Measurements from ENCODE around the gene LY9. TPM values are rescaled to one million over a fixed set of nuclear protein-coding genes. Genes with fewer than 3 reads are reported as not detected.

Gene LY9
- total and polyA plus RNA-seq, 3 donors from 2014 or later: 0.68 to 0.71 TPM; not detected in 1

DNA sequence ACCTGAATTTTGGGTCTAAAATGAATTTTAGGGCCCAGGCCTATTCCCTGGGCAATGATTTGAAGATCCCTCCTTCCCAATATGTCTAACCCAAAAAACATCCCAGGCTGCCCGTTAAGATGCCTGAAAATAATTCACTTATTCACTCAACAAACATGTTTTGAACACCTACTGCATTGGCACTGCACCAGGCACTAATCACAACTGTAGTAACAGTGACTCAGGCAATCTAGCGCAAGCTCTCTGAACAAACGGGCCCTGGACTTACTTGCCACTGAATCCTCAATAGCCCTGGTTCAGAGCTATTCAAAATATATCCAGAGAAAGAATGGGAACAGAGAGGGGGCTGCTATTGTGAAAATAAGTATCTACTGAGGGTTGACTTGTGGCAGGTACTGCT is 62.5 kb downstream of the LY9 start:
- 84 to 89% methylated on average over 3 of the region's 3 CpGs for WGBS, 2 donors
- H3K27ac ChIP-seq: no peak overlapping the region

DNA sequence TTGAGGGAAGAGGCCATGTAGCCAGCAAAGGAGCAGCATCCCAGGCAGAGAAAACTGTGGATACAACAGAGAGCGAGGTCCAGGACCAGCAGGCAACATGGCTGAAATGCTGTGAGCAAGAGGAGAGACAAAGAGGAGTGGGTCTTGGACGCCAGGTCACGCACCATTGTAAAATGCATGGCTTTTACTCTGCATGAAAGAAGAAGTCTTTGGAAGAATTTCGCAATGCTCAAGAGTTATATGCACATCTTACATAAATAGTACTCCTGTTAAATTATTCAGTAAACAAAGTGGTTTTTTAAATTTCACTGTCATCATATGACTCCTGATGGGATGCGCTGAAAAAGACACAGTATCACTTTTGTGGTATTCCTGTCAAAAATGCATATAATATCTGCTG is 63.2 kb downstream of the LY9 start:
- intact Hi-C loops (cut with DNase I; ENCODE audit: low total_unique reads): no loop called here
- no peaks in the 10 kb centered on the region for H3K9me3 ChIP-seq
- no peak for TF ChIP-seq POLR2A (IDR thresholded peaks at IDR 0.05)
- TF ChIP-seq, protein P1, sequence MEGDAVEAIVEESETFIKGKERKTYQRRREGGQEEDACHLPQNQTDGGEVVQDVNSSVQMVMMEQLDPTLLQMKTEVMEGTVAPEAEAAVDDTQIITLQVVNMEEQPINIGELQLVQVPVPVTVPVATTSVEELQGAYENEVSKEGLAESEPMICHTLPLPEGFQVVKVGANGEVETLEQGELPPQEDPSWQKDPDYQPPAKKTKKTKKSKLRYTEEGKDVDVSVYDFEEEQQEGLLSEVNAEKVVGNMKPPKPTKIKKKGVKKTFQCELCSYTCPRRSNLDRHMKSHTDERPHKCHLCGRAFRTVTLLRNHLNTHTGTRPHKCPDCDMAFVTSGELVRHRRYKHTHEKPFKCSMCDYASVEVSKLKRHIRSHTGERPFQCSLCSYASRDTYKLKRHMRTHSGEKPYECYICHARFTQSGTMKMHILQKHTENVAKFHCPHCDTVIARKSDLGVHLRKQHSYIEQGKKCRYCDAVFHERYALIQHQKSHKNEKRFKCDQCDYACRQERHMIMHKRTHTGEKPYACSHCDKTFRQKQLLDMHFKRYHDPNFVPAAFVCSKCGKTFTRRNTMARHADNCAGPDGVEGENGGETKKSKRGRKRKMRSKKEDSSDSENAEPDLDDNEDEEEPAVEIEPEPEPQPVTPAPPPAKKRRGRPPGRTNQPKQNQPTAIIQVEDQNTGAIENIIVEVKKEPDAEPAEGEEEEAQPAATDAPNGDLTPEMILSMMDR (IDR thresholded peaks at IDR 0.05): no peak
- no peak overlapping the region for H3K4me3 ChIP-seq
- no peaks in the 10 kb centered on the region for H3K36me3 ChIP-seq (ENCODE audit: low read depth, missing control alignments)
- H3K4me1 ChIP-seq: peaks cover 6% of the 10 kb centered on the region
- WGBS, 2 donors: 88 to 92% methylated on average over 5 of the region's 5 CpGs
- no peaks in the 10 kb centered on the region for H3K27me3 ChIP-seq
- H3K27ac ChIP-seq: no peak overlapping the region
- DNase-seq: no peak

More for the DNA sequence above, 62.5 kb downstream of the LY9 start:
- TF ChIP-seq POLR2A (IDR thresholded peaks at IDR 0.05): no peak
- TF ChIP-seq, protein P1 (IDR thresholded peaks at IDR 0.05): no peak
- no peak for DNase-seq
- no peak overlapping the region for H3K4me3 ChIP-seq
- intact Hi-C loops (cut with DNase I; ENCODE audit: low total_unique reads): no loop called here
- H3K4me1 ChIP-seq: no peaks in the 10 kb centered on the region
- no peaks in the 10 kb centered on the region for H3K9me3 ChIP-seq
- H3K36me3 ChIP-seq (ENCODE audit: low read depth, missing control alignments): no peaks in the 10 kb centered on the region
- H3K27me3 ChIP-seq: no peaks in the 10 kb centered on the region

GRCh38 chr1:160860840-160861505 is 65.0 kb downstream of the LY9 start:
- H3K27me3 ChIP-seq: no peaks in the 10 kb centered on the region
- H3K4me1 ChIP-seq: peaks cover 6% of the 10 kb centered on the region
- H3K36me3 ChIP-seq (ENCODE audit: low read depth, missing control alignments): no peaks in the 10 kb centered on the region
- 79 to 87% methylated on average over 4 to 5 of the region's 5 CpGs for WGBS, 2 donors
- TF ChIP-seq, protein P1 (IDR thresholded peaks at IDR 0.05): no peak
- no peak for TF ChIP-seq POLR2A (IDR thresholded peaks at IDR 0.05)
- H3K9me3 ChIP-seq: no peaks in the 10 kb centered on the region
- DNase-seq: no peak
- H3K27ac ChIP-seq: no peak overlapping the region
- intact Hi-C loops (cut with DNase I; ENCODE audit: low total_unique reads): no loop called here
- no peak overlapping the region for H3K4me3 ChIP-seq

GRCh38 chr1:160862203-160863060 is 66.5 kb downstream of the LY9 start, which contains the start of gene CD244:
CD244 (minus strand) TSS chr1:160862887; CDS start chr1:160862677, 210 bp downstream.
- Histone ChIP-seq H3K4me1 (peaks cover 6% of the 10 kb centered on the region), H3K36me3 (ENCODE audit: low read depth, missing control alignments) (no peaks in the 10 kb centered on the region), H3K27me3 (no peaks in the 10 kb centered on the region), H3K27ac (no peak within 1 kb of the TSS), H3K9me3 (no peaks in the 10 kb centered on the region), H3K4me3 (no peak within 1 kb of the TSS)
- TF ChIP-seq, protein P1 (IDR thresholded peaks at IDR 0.05): no peak
- no peak for TF ChIP-seq POLR2A (IDR thresholded peaks at IDR 0.05)
- intact Hi-C loops (cut with DNase I; ENCODE audit: low total_unique reads): no loop called here
- DNase-seq: no peak
- WGBS, 2 donors: 73 to 85% methylated on average over 10 to 12 of the region's 12 CpGs

Data from testis (tissue), 3 donors.